Measurements from ENCODE around the gene FAM149A. TPM values are rescaled to one million over a fixed set of nuclear protein-coding genes. Genes with fewer than 3 reads are reported as not detected.

The FAM149A gene
- total and polyA plus RNA-seq, 2 experiments from 2014 or later, result 6.9 to 7.0 TPM

GRCh38 chr4:186096681-186097165 lies 7.8 kb upstream of the FAM149A start:
- no peak overlapping the region for H2AFZ ChIP-seq
- H4K20me1 ChIP-seq (ENCODE audit: insufficient read depth, poor library complexity, severe bottlenecking), result no peaks in the 10 kb centered on the region
- WGBS (ENCODE audit: low lambda C conversion rate, missing lambda C conversion rate), result 71% methylated on average over 9 of the region's 9 CpGs
- no peak overlapping the region for H3K27ac ChIP-seq
- no peak for DNase-seq (ENCODE audit: low spot score)
- H3K27me3 ChIP-seq, result no peaks in the 10 kb centered on the region
- no peaks in the 10 kb centered on the region for H3K36me3 ChIP-seq (replicated peaks; ENCODE audit: insufficient read depth, low read depth)
- no peaks in the 10 kb centered on the region for H3K4me1 ChIP-seq (ENCODE audit: insufficient read depth)
- H3K9me3 ChIP-seq (ENCODE audit: low read depth), result no peaks in the 10 kb centered on the region
- TF ChIP-seq EZH2 (IDR thresholded peaks at IDR 0.05; ENCODE audit: borderline replicate concordance) (no peak), EZH2phosphoT487 (IDR thresholded peaks at IDR 0.05; ENCODE audit: low read depth, severe bottlenecking, unreplicated experiment) (no peak)
- TF ChIP-seq, protein P1, sequence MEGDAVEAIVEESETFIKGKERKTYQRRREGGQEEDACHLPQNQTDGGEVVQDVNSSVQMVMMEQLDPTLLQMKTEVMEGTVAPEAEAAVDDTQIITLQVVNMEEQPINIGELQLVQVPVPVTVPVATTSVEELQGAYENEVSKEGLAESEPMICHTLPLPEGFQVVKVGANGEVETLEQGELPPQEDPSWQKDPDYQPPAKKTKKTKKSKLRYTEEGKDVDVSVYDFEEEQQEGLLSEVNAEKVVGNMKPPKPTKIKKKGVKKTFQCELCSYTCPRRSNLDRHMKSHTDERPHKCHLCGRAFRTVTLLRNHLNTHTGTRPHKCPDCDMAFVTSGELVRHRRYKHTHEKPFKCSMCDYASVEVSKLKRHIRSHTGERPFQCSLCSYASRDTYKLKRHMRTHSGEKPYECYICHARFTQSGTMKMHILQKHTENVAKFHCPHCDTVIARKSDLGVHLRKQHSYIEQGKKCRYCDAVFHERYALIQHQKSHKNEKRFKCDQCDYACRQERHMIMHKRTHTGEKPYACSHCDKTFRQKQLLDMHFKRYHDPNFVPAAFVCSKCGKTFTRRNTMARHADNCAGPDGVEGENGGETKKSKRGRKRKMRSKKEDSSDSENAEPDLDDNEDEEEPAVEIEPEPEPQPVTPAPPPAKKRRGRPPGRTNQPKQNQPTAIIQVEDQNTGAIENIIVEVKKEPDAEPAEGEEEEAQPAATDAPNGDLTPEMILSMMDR (IDR thresholded peaks at IDR 0.05; ENCODE audit: poor library complexity), result no peak
- no peaks in the 10 kb centered on the region for H3K9me2 ChIP-seq (replicated peaks; ENCODE audit: insufficient read depth)
- H3K79me2 ChIP-seq, result no peaks in the 10 kb centered on the region
- no peak overlapping the region for H3K4me2 ChIP-seq
- no peak overlapping the region for H3K4me3 ChIP-seq

- Histone ChIP-seq H3K79me2 (no peaks in the 10 kb centered on the region), H3K27me3 (no peaks in the 10 kb centered on the region), H3K4me3 (no peak overlapping the region), H3K9me2 (replicated peaks; ENCODE audit: insufficient read depth) (no peaks in the 10 kb centered on the region), H4K20me1 (ENCODE audit: insufficient read depth, poor library complexity, severe bottlenecking) (no peaks in the 10 kb centered on the region), H3K36me3 (replicated peaks; ENCODE audit: insufficient read depth, low read depth) (no peaks in the 10 kb centered on the region), H2AFZ (no peak overlapping the region), H3K4me2 (no peak overlapping the region), H3K4me1 (ENCODE audit: insufficient read depth) (no peaks in the 10 kb centered on the region), H3K27ac (no peak overlapping the region), H3K9me3 (ENCODE audit: low read depth) (no peaks in the 10 kb centered on the region)
- TF ChIP-seq EZH2 (IDR thresholded peaks at IDR 0.05; ENCODE audit: borderline replicate concordance), result no peak
- no peak for TF ChIP-seq EZH2phosphoT487 (IDR thresholded peaks at IDR 0.05; ENCODE audit: low read depth, severe bottlenecking, unreplicated experiment)
- TF ChIP-seq, protein P1 (IDR thresholded peaks at IDR 0.05; ENCODE audit: poor library complexity), result no peak
- WGBS (ENCODE audit: low lambda C conversion rate, missing lambda C conversion rate), result 83% methylated on average over 5 of the region's 5 CpGs
- DNase-seq (ENCODE audit: low spot score), result no peak
Observed at GRCh38 chr4:186097386-186097785, 7.1 kb upstream of the FAM149A start.

- Histone ChIP-seq H4K20me1 (ENCODE audit: insufficient read depth, poor library complexity, severe bottlenecking) (no peaks in the 10 kb centered on the region), H2AFZ (no peak overlapping the region), H3K9me2 (replicated peaks; ENCODE audit: insufficient read depth) (no peaks in the 10 kb centered on the region), H3K27me3 (peaks cover 6% of the 10 kb centered on the region), H3K9me3 (ENCODE audit: low read depth) (no peaks in the 10 kb centered on the region), H3K4me1 (ENCODE audit: insufficient read depth) (no peaks in the 10 kb centered on the region), H3K79me2 (no peaks in the 10 kb centered on the region), H3K36me3 (replicated peaks; ENCODE audit: insufficient read depth, low read depth) (no peaks in the 10 kb centered on the region), H3K27ac (no peak overlapping the region), H3K4me2 (no peak overlapping the region), H3K4me3 (no peak overlapping the region)
- TF ChIP-seq, protein P1 (IDR thresholded peaks at IDR 0.05; ENCODE audit: poor library complexity), result no peak
- no peak for TF ChIP-seq EZH2phosphoT487 (IDR thresholded peaks at IDR 0.05; ENCODE audit: low read depth, severe bottlenecking, unreplicated experiment)
- TF ChIP-seq EZH2 (IDR thresholded peaks at IDR 0.05; ENCODE audit: borderline replicate concordance), result no peak
- 92% methylated on average over 12 of the region's 12 CpGs for WGBS (ENCODE audit: low lambda C conversion rate, missing lambda C conversion rate)
- DNase-seq (ENCODE audit: low spot score), result no peak
Observed at GRCh38 chr4:186102931-186103330, 1.6 kb upstream of the FAM149A start.

All from hepatocyte (in vitro differentiated cells).